ENCODE results near the gene ACSL4. TPM values are rescaled to one million over a fixed set of nuclear protein-coding genes. Genes with fewer than 3 reads are reported as not detected.
"Not testable (repeated sequence)": the region's sequence is repeated elsewhere in the genome, so short reads cannot be mapped to it uniquely, and the experiment has no call there.

ACSL4 gene
- total RNA-seq, 4 donors from 2014 or later: 40.7 to 64.7 (median 43.7) TPM

- H3K36me3 ChIP-seq: peaks cover 22% of the 10 kb centered on the region
These were observed 72.5 kb downstream of the ACSL4 start for GRCh38 chrX:109660435-109661143.

DNA sequence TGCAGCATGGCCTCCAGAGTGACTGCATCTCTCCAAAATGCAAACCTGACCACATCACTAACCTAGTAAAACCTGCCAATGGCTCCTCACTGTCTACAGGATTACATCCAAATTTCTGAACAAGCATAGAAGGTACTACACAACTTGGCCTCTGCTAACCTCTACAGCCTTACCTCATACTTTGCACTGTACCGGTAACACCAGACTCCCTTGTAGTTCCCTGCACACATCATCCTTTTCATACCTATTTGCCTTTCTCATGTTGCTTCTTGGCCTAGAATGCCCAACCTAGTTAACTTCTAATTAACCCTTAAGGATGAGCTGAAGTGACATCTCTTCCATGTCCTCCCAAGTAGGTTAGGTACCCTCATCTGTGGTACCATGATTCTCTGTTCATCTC lies 74.7 kb downstream of the ACSL4 start:
- Histone ChIP-seq H3K4me1 (no peaks in the 10 kb centered on the region), H3K9me3 (no peaks in the 10 kb centered on the region), H3K36me3 (peaks cover 13% of the 10 kb centered on the region), H3K27ac (no peak overlapping the region), H3K27me3 (no peaks in the 10 kb centered on the region), H3K4me3 (no peak overlapping the region)
- 92% methylated on average over 1 of the region's 1 CpG for WGBS
- no peak for TF ChIP-seq EP300 (IDR thresholded peaks at IDR 0.05)
- TF ChIP-seq POLR2AphosphoS5 (IDR thresholded peaks at IDR 0.05): no peak
- no peak for TF ChIP-seq CTCF (IDR thresholded peaks at IDR 0.05)
- no peak for TF ChIP-seq POLR2A (IDR thresholded peaks at IDR 0.05)
- DNase-seq (ENCODE audit: low spot score in 2 of 2): no peak

More at GRCh38 chrX:109660435-109661143, 72.5 kb downstream of the ACSL4 start:
- Histone ChIP-seq H3K27me3 (no peaks in the 10 kb centered on the region), H3K4me1 (no peaks in the 10 kb centered on the region), H3K4me3 (no peak overlapping the region), H3K27ac (no peak overlapping the region), H3K9me3 (no peaks in the 10 kb centered on the region)
- 89% methylated on average over 2 of the region's 2 CpGs for WGBS
- no peak for DNase-seq (ENCODE audit: low spot score in 2 of 2)
- TF ChIP-seq CTCF (IDR thresholded peaks at IDR 0.05) (no peak), POLR2AphosphoS5 (IDR thresholded peaks at IDR 0.05) (no peak), POLR2A (IDR thresholded peaks at IDR 0.05) (no peak), EP300 (IDR thresholded peaks at IDR 0.05) (no peak)

DNA sequence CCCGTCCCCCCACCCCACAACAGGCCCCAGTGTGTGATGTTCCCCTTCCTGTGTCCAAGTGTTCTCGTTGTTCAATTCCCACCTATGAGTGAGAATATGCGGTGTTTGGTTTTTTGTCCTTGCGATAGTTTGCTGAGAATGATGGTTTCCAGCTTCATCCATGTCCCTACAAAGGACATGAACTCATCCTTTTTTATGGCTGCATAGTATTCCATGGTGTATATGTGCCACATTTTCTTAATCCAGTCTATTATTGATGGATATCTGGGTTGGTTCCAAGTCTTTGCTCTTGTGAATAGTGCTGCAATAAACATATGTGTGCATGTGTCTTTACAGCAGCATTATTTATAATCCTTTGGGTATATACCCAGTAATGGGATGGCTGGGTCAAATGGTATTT lies 75.7 kb downstream of the ACSL4 start:
- WGBS: 92% methylated on average over 4 of the region's 4 CpGs
- not testable (repeated sequence) for H3K4me1 ChIP-seq; H3K9me3 ChIP-seq; H3K27me3 ChIP-seq; H3K27ac ChIP-seq; H3K36me3 ChIP-seq; H3K4me3 ChIP-seq; DNase-seq (ENCODE audit: low spot score in 2 of 2)

DNA sequence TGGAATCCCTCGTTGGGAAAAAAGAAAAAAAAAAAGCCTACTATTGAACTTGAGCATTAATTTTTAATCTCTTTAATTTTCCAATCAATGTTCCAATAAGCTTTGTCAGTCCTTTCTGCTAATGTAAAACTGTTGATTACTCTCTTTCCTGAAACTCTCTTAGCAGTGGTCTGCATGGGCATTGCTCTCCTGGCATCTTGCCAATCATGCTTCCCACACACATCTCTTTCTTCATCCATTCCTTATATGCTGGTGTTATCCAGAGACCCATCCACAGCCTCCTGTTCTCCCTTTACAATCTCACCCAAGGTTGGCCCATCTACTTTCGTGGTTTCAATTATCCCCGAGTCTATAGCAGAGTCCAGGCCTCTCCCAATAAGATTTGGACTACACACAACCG lies 76.3 kb downstream of the ACSL4 start:
- WGBS: 77% methylated on average over 4 of the region's 4 CpGs
- Histone ChIP-seq H3K9me3 (no peaks in the 10 kb centered on the region), H3K4me3 (no peak overlapping the region), H3K4me1 (no peaks in the 10 kb centered on the region), H3K27me3 (no peaks in the 10 kb centered on the region), H3K36me3 (peaks cover 6% of the 10 kb centered on the region), H3K27ac (no peak overlapping the region)
- no peak for TF ChIP-seq POLR2AphosphoS5 (IDR thresholded peaks at IDR 0.05)
- no peak for TF ChIP-seq CTCF (IDR thresholded peaks at IDR 0.05)
- TF ChIP-seq POLR2A (IDR thresholded peaks at IDR 0.05): no peak
- no peak for TF ChIP-seq EP300 (IDR thresholded peaks at IDR 0.05)
- DNase-seq (ENCODE audit: low spot score in 2 of 2): no peak

DNA sequence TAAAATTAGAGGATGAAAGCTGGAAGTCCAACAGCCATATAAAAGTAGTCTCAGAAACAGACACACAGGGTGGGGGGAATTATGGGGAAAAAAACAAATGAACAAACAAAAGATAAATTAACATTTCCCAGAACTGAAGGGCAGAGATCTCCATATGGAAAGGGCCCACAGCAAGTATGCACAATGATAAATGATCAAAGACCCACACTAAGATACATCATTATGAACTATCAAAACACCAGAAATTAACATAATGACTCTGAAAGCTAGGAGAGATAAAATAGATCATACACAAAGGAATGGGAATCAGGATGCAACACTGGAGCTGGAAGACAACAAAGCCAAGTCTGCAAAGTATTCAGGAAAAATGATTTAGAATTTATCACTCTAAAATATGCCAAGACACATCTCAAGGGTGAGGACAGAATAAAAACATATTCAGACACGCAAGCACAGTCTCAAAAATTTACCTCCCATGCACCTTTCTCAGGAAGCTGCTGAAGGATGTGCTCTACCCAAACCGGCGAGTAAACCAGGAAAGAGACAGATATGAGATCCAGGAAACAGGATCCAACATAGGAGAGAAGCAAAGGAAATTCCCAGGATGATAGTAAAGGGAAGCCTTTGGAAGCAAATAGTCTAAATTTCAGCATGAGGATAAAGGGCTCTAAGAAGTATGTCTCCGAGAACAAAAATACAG lies 77.4 kb downstream of the ACSL4 start:
- TF ChIP-seq EP300 (IDR thresholded peaks at IDR 0.05) (no peak), POLR2A (IDR thresholded peaks at IDR 0.05) (no peak)
- no peak overlapping the region for H3K4me3 ChIP-seq
- H3K36me3 ChIP-seq: peaks cover 6% of the 10 kb centered on the region
- H3K27me3 ChIP-seq: no peaks in the 10 kb centered on the region
- H3K9me3 ChIP-seq: no peaks in the 10 kb centered on the region
- DNase-seq (ENCODE audit: low spot score in 2 of 2): no peak
- H3K27ac ChIP-seq: no peak overlapping the region
- no peaks in the 10 kb centered on the region for H3K4me1 ChIP-seq
- 62% methylated on average over 4 of the region's 4 CpGs for WGBS

GRCh38 chrX:109654516-109655109 lies 78.4 kb downstream of the ACSL4 start:
- Histone ChIP-seq H3K4me1 (no peaks in the 10 kb centered on the region), H3K27me3 (no peaks in the 10 kb centered on the region), H3K4me3 (no peak overlapping the region), H3K27ac (no peak overlapping the region), H3K9me3 (no peaks in the 10 kb centered on the region), H3K36me3 (peaks cover 6% of the 10 kb centered on the region)
- no peak for TF ChIP-seq CTCF (IDR thresholded peaks at IDR 0.05)
- no peak for DNase-seq (ENCODE audit: low spot score in 2 of 2)
- WGBS: 73% methylated on average over 5 of the region's 5 CpGs

GRCh38 chrX:109644671-109645070 lies 88.4 kb downstream of the ACSL4 start:
- not testable (repeated sequence) for H3K27ac ChIP-seq; H3K4me3 ChIP-seq; H3K9me3 ChIP-seq; DNase-seq (ENCODE audit: low spot score in 2 of 2); H3K4me1 ChIP-seq; H3K27me3 ChIP-seq; H3K36me3 ChIP-seq
- WGBS: 95% methylated on average over 15 of the region's 19 CpGs
